ENCODE measurements around the gene NSL1. TPM values are rescaled to one million over a fixed set of nuclear protein-coding genes. Genes with fewer than 3 reads are reported as not detected.

Gene NSL1
- total and polyA plus RNA-seq, 9 of the 15 experiments (the other 6 are each of a cell fraction or from before 2014, with no cell fraction given) = 53.5 to 108 (median 59.1) TPM

- CTCF ChIA-PET (ENCODE audit: low intra/inter-chr PET ratio) = no interaction called here
- FAIRE-seq (no peak), DNase-seq (ENCODE audit: extremely low read depth in 1 of 4, low spot score in 3 of 4) (peak in 1 of 4 experiments; percentile 67), ATAC-seq (peak; percentile 65)
- peaks cover 17 to 30% of the 10 kb centered on the region in 2 experiments for H3K4me1 ChIP-seq (replicated peaks in 1 of 2; ENCODE audit: control insufficient read depth in 2 of 2, insufficient read depth in 2 of 2, low read length in 2 of 2)
- H3K4me2 ChIP-seq (ENCODE audit: insufficient read depth, low read length) = peak overlapping the region; percentile 89
- H3K9me3 ChIP-seq (replicated peaks; ENCODE audit: control insufficient read depth, insufficient read depth, low read depth, low read length) = no peaks in the 10 kb centered on the region
- BruUV-seq (replicated peaks) = TSS peak; percentile 82
- no peaks in the 10 kb centered on the region for H4K20me1 ChIP-seq (replicated peaks; ENCODE audit: control insufficient read depth, insufficient read depth, low read length)
- H3K9me1 ChIP-seq (ENCODE audit: control insufficient read depth, insufficient read depth, low read length) = no peaks in the 10 kb centered on the region
- peak overlapping the region; percentile 92 for H3K27ac ChIP-seq (ENCODE audit: extremely low read depth, low read depth, low read length)
- no peaks in the 10 kb centered on the region for H3K27me3 ChIP-seq (ENCODE audit: control insufficient read depth in 2 of 2, insufficient read depth in 2 of 2, low read length in 2 of 2)
- peaks cover 58% of the 10 kb centered on the region for H3K79me2 ChIP-seq (ENCODE audit: control insufficient read depth, insufficient read depth, low read length)
- peak overlapping the region; percentile 92 for H2AFZ ChIP-seq (ENCODE audit: low read depth, low read length)
- in situ Hi-C loops (cut with MboI) = no loop called here
- peaks cover 25% of the 10 kb centered on the region for H3K36me3 ChIP-seq (ENCODE audit: control insufficient read depth, insufficient read depth, low read length)
- under 1% methylated on average over 22 of the region's 22 CpGs for WGBS (ENCODE audit: insufficient coverage, low coverage, missing lambda C conversion rate)
- peak overlapping the region; percentile 95 to 98 for H3K9ac ChIP-seq (ENCODE audit: insufficient read depth in 1 of 2, low read depth in 2 of 2, low read length in 2 of 2)
- H3K4me3 ChIP-seq = peak overlapping the region; percentile 72
- intact Hi-C loops (cut with micrococcal nuclease) = loop anchor here (1.0 to 2.0 kb wide), 2 partner anchors 69 to 260 kb away; partner anchors contain the start of gene RPS6KC1
- POLR2A ChIA-PET = interaction anchor here (0.7 to 5.4 kb wide), 13 partner anchors 10 to 183 kb away, joined by 3 to 23 read pairs (median 3); partner anchors contain the start of genes ATF3 and FLVCR1
- TF ChIP-seq HMBOX1 (IDR thresholded peaks at IDR 0.05) (0 out of 2 replicates have a peak, but pooled peaks have one; percentile 47), ZFX (CRISPR knock-in tag; IDR thresholded peaks at IDR 0.05) (no peak), NFIC (IDR thresholded peaks at IDR 0.05) (no peak), KLF6 (CRISPR knock-in tag; IDR thresholded peaks at IDR 0.05; ENCODE audit: borderline replicate concordance) (0 out of 2 replicates have a peak, but pooled peaks have one; percentile 11), FOXK1 (CRISPR knock-in tag; IDR thresholded peaks at IDR 0.05; ENCODE audit: borderline replicate concordance) (peak; percentile 92; the same call in 1 of the 2 replicates), XRCC3 (IDR thresholded peaks at IDR 0.05) (0 out of 2 replicates have a peak, but pooled peaks have one; percentile 48), GTF2B (IDR thresholded peaks at IDR 0.05; ENCODE audit: extremely low read depth, insufficient read length) (no peak), CEBPB (tag; IDR thresholded peaks at IDR 0.05) (peak; percentile 16; the same call in 1 of the 2 replicates), CHAMP1 (IDR thresholded peaks at IDR 0.05) (peak; percentile 18; the same call in 1 of the 2 replicates), CTCF (IDR thresholded peaks at IDR 0.05 in 2 of 3, conservative IDR thresholded peaks at IDR 0.05 in 1 of 3; ENCODE audit: insufficient read depth in 2 of 3, low read depth in 1 of 3, low read length in 3 of 3) (0 out of 6 replicates have a peak, but pooled peaks of 1 of the 3 experiments have one; percentile 3), AFF1 (IDR thresholded peaks at IDR 0.05; ENCODE audit: low read depth in 1 of 2, partially characterized antibody in 2 of 2) (no peak)
Measured at GRCh38 chr1:212791261-212791675, 309 bp downstream of the NSL1 start.

Measured in K562 (cell line).